Esophagus muscularis mucosa (tissue), 3 donors: ENCODE measurements around the gene STX8.

Experiments
- POLR2A ChIP-seq: fragments of 450-650 bp; IDR thresholded peaks from one replicate; pipeline ENCODE4 v1.6.1; 2017; ENCODE audit warnings: antibody characterized with exemption, moderate library complexity, mild to moderate bottlenecking, low read depth
- POLR2AphosphoS5 ChIP-seq, 2 donors: sonication (generic); formaldehyde crosslinking; IDR thresholded peaks; one replicate each; pipeline ENCODE4 v1.6.1; 2017; ENCODE audit warnings: antibody characterized with exemption in 2 of 2
- TF ChIP-seq, protein P1 (sequence below), 3 experiments: fragments of 200-600 bp in 2 of 3; fragments of 450-650 bp in 1 of 3; sonication (generic) in 2 of 3; IDR thresholded peaks; one replicate each; pipeline ENCODE4 v1.5.1; 2017 to 2019; ENCODE audit warnings: antibody characterized with exemption in 3 of 3, mild to moderate bottlenecking in 2 of 3, moderate library complexity in 1 of 3

- TF ChIP-seq, protein P1, sequence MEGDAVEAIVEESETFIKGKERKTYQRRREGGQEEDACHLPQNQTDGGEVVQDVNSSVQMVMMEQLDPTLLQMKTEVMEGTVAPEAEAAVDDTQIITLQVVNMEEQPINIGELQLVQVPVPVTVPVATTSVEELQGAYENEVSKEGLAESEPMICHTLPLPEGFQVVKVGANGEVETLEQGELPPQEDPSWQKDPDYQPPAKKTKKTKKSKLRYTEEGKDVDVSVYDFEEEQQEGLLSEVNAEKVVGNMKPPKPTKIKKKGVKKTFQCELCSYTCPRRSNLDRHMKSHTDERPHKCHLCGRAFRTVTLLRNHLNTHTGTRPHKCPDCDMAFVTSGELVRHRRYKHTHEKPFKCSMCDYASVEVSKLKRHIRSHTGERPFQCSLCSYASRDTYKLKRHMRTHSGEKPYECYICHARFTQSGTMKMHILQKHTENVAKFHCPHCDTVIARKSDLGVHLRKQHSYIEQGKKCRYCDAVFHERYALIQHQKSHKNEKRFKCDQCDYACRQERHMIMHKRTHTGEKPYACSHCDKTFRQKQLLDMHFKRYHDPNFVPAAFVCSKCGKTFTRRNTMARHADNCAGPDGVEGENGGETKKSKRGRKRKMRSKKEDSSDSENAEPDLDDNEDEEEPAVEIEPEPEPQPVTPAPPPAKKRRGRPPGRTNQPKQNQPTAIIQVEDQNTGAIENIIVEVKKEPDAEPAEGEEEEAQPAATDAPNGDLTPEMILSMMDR (IDR thresholded peaks at IDR 0.05) = no peak
- TF ChIP-seq POLR2AphosphoS5 (IDR thresholded peaks at IDR 0.05) = no peak
- no peak for TF ChIP-seq POLR2A
Observed at GRCh38 chr17:9364837-9365430, 210.7 kb downstream of the STX8 start.
